Neural progenitor cell (in vitro differentiated cells): ENCODE results near the gene C6orf89. TPM values are rescaled to one million over a fixed set of nuclear protein-coding genes. Genes with fewer than 3 reads are reported as not detected.
A peak's percentile ranks its signal among the peaks of the same experiment; 100 is the strongest.

Experiments
- DNase-seq: peaks from one replicate; pipeline ENCODE4 v3.0.0-alpha.2; 2016; ENCODE audit warnings: low spot score
- H2AFZ ChIP-seq: fragments of 200-600 bp; sonication (generic); replicated peaks from 2 replicates; pipeline ENCODE4 v1.6.1; 2016; ENCODE audit warnings: antibody characterized with exemption
- H3F3A ChIP-seq: fragments of 200-600 bp; sonication (generic); 2 replicates; pipeline ENCODE4 v1.6.1; 2016; ENCODE audit warnings: antibody characterized with exemption, low read depth
- H3K27ac ChIP-seq: fragments of 200-600 bp; sonication (generic); 2 replicates; pipeline ENCODE4 v1.5.1; 2016; ENCODE audit warnings: mild to moderate bottlenecking
- H3K27me3 ChIP-seq: fragments of 200-600 bp; sonication (generic); 2 replicates; pipeline ENCODE4 v1.6.1; 2016; ENCODE audit warnings: mild to moderate bottlenecking, moderate library complexity
- H3K36me3 ChIP-seq: fragments of 200-600 bp; sonication (generic); 2 replicates; pipeline ENCODE4 v1.5.1; 2016
- H3K4me1 ChIP-seq: fragments of 200-600 bp; sonication (generic); 2 replicates; pipeline ENCODE4 v1.6.1; 2016; ENCODE audit warnings: mixed run types
- H3K4me2 ChIP-seq: fragments of 200-600 bp; sonication (generic); 2 replicates; pipeline ENCODE4 v1.6.1; 2016
- H3K4me3 ChIP-seq: fragments of 200-600 bp; sonication (generic); 2 replicates; pipeline ENCODE4 v1.5.1; 2016
- H3K79me2 ChIP-seq: fragments of 200-600 bp; sonication (generic); 2 replicates; pipeline ENCODE4 v1.6.1; 2016; ENCODE audit warnings: low read depth
- H3K9ac ChIP-seq: fragments of 200-600 bp; sonication (generic); 2 replicates; pipeline ENCODE4 v1.6.1; 2016
- H3K9me3 ChIP-seq: fragments of 200-600 bp; sonication (generic); 2 replicates; pipeline ENCODE4 v1.5.1; 2016; ENCODE audit warnings: low read depth
- H4K20me1 ChIP-seq: fragments of 200-600 bp; sonication (generic); 2 replicates; pipeline ENCODE4 v1.6.1; 2016; ENCODE audit warnings: low read depth
- H3K27ac Mint-ChIP-seq: 3 replicates; pipeline ENCODE4 v1.8.0; 2021; ENCODE audit warnings: mixed read lengths
- H3K27me3 Mint-ChIP-seq: 2 replicates; pipeline ENCODE4 v1.8.0; 2022; ENCODE audit warnings: low read depth, mild to moderate bottlenecking, inconsistent platforms, moderate library complexity, mixed read lengths; ENCODE audit not compliant: insufficient read depth
- H3K36me3 Mint-ChIP-seq: 3 replicates; pipeline ENCODE4 v1.8.0; 2021; ENCODE audit warnings: mixed read lengths
- H3K4me1 Mint-ChIP-seq: 3 replicates; pipeline ENCODE4 v1.8.0; 2021; ENCODE audit warnings: mixed read lengths
- H3K4me3 Mint-ChIP-seq: 3 replicates; pipeline ENCODE4 v1.8.0; 2021; ENCODE audit warnings: mild to moderate bottlenecking, moderate library complexity, mixed read lengths
- H3K9me3 Mint-ChIP-seq: 3 replicates; pipeline ENCODE4 v1.8.0; 2020; ENCODE audit warnings: mixed read lengths
- CTCF ChIP-seq: fragments of 200-600 bp; sonication (generic); IDR thresholded peaks from 2 replicates; pipeline ENCODE4 v1.5.1; 2017; ENCODE audit warnings: antibody characterized with exemption, mild to moderate bottlenecking
- EZH2 ChIP-seq: fragments of 200-600 bp; sonication (generic); IDR thresholded peaks from 2 replicates; pipeline ENCODE4 v1.6.1; 2017; ENCODE audit warnings: antibody characterized with exemption, mild to moderate bottlenecking, moderate library complexity
- EZH2phosphoT487 ChIP-seq: fragments of 200-600 bp; sonication (generic); IDR thresholded peaks from 2 replicates; pipeline ENCODE4 v1.6.1; 2017; ENCODE audit warnings: antibody characterized with exemption
- total RNA-seq: library from RNA; depleted of rRNA; stranded (reverse); fragments of >200 nt; gene quantifications from 2 replicates; pipeline ENCODE4 v1.2.3, GENCODE V29; 2015; ENCODE audit warnings: low replicate concordance

C6orf89 gene
- total RNA-seq, 1 donor from 2014 or later, result 21.2 TPM

- peak overlapping the region; percentile 85 for H3K4me3 Mint-ChIP-seq
- no peak overlapping the region for H3K27ac ChIP-seq
- H3K36me3 Mint-ChIP-seq, result no peaks in the 10 kb centered on the region
- no peak overlapping the region for H3K27ac Mint-ChIP-seq
- no peaks in the 10 kb centered on the region for H3K9me3 ChIP-seq
- H4K20me1 ChIP-seq, result peaks cover 12% of the 10 kb centered on the region
- H3K79me2 ChIP-seq, result no peaks in the 10 kb centered on the region
- peaks cover 14% of the 10 kb centered on the region for H3K4me1 Mint-ChIP-seq
- no peaks in the 10 kb centered on the region for H3K36me3 ChIP-seq
- peak overlapping the region; percentile 64 for H3K4me3 ChIP-seq
- peaks cover 16% of the 10 kb centered on the region for H3K4me1 ChIP-seq
- no peak overlapping the region for H3K9ac ChIP-seq
- H2AFZ ChIP-seq, result peak overlapping the region; percentile 59
- H3K27me3 Mint-ChIP-seq, result peaks cover 54% of the 10 kb centered on the region
- peaks cover 81% of the 10 kb centered on the region for H3K27me3 ChIP-seq
- peak overlapping the region; percentile 95 for H3K4me2 ChIP-seq
- peaks cover 9% of the 10 kb centered on the region for H3F3A ChIP-seq
- DNase-seq, result peak; percentile 55
- peaks cover 4% of the 10 kb centered on the region for H3K9me3 Mint-ChIP-seq
- peak; percentile 82 for TF ChIP-seq EZH2
- TF ChIP-seq CTCF, result no peak
- peak; percentile 58 for TF ChIP-seq EZH2phosphoT487
Measured at GRCh38 chr6:36840432-36841403, 45.0 kb upstream of the C6orf89 start.

GRCh38 chr6:36841756-36842155 lies 44.0 kb upstream of the C6orf89 start:
- Histone ChIP-seq H3K4me1 (peaks cover 16% of the 10 kb centered on the region), H3K9ac (no peak overlapping the region), H3K9me3 (no peaks in the 10 kb centered on the region), H3F3A (peaks cover 9% of the 10 kb centered on the region), H3K27me3 (peaks cover 70% of the 10 kb centered on the region), H3K36me3 (no peaks in the 10 kb centered on the region), H3K4me3 (no peak overlapping the region), H3K4me2 (no peak overlapping the region), H3K27ac (no peak overlapping the region), H2AFZ (no peak overlapping the region), H3K79me2 (no peaks in the 10 kb centered on the region), H4K20me1 (peaks cover 12% of the 10 kb centered on the region)
- H3K36me3 Mint-ChIP-seq, result no peaks in the 10 kb centered on the region
- H3K9me3 Mint-ChIP-seq, result peaks cover 4% of the 10 kb centered on the region
- no peak for DNase-seq
- TF ChIP-seq CTCF, result no peak
- no peak overlapping the region for H3K4me3 Mint-ChIP-seq
- peaks cover 50% of the 10 kb centered on the region for H3K27me3 Mint-ChIP-seq
- no peak overlapping the region for H3K27ac Mint-ChIP-seq
- H3K4me1 Mint-ChIP-seq, result peaks cover 17% of the 10 kb centered on the region

- DNase-seq, result no peak
- Histone ChIP-seq H3K27me3 (peaks cover 61% of the 10 kb centered on the region), H3K79me2 (no peaks in the 10 kb centered on the region), H3K36me3 (no peaks in the 10 kb centered on the region), H3K4me3 (no peak overlapping the region), H3K27ac (no peak overlapping the region), H2AFZ (no peak overlapping the region), H4K20me1 (peaks cover 15% of the 10 kb centered on the region), H3K9me3 (no peaks in the 10 kb centered on the region), H3K4me2 (no peak overlapping the region), H3K9ac (no peak overlapping the region), H3K4me1 (peaks cover 18% of the 10 kb centered on the region), H3F3A (peaks cover 13% of the 10 kb centered on the region)
- no peak overlapping the region for H3K27ac Mint-ChIP-seq
- peaks cover 24% of the 10 kb centered on the region for H3K4me1 Mint-ChIP-seq
- H3K36me3 Mint-ChIP-seq, result no peaks in the 10 kb centered on the region
- peak overlapping the region; percentile 56 for H3K4me3 Mint-ChIP-seq
- peaks cover 4% of the 10 kb centered on the region for H3K9me3 Mint-ChIP-seq
- peaks cover 42% of the 10 kb centered on the region for H3K27me3 Mint-ChIP-seq
- TF ChIP-seq EZH2phosphoT487, result no peak
Measured at GRCh38 chr6:36843170-36843569, 42.6 kb upstream of the C6orf89 start.
